MM.1S (cell line): ENCODE data around the gene ATP8B3.

Experiments
- EZH2 ChIP-seq: fragments of 300-600 bp; sonication (generic); optimal IDR thresholded peaks from 2 replicates; pipeline ENCODE3; 2017; ENCODE audit warnings: low read depth, mild to moderate bottlenecking, antibody characterized with exemption, low read length, mixed read lengths
- EZH2phosphoT487 ChIP-seq: fragments of 300-600 bp; sonication (generic); IDR thresholded peaks from 2 replicates; pipeline ENCODE4 v1.6.1; 2018; ENCODE audit warnings: antibody characterized with exemption, low read length
- TF ChIP-seq, protein P1 (sequence below): fragments of 300-600 bp; sonication (generic); IDR thresholded peaks from 2 replicates; pipeline ENCODE4 v1.5.1; 2016; ENCODE audit warnings: antibody characterized with exemption, low read length, mixed read lengths

DNA sequence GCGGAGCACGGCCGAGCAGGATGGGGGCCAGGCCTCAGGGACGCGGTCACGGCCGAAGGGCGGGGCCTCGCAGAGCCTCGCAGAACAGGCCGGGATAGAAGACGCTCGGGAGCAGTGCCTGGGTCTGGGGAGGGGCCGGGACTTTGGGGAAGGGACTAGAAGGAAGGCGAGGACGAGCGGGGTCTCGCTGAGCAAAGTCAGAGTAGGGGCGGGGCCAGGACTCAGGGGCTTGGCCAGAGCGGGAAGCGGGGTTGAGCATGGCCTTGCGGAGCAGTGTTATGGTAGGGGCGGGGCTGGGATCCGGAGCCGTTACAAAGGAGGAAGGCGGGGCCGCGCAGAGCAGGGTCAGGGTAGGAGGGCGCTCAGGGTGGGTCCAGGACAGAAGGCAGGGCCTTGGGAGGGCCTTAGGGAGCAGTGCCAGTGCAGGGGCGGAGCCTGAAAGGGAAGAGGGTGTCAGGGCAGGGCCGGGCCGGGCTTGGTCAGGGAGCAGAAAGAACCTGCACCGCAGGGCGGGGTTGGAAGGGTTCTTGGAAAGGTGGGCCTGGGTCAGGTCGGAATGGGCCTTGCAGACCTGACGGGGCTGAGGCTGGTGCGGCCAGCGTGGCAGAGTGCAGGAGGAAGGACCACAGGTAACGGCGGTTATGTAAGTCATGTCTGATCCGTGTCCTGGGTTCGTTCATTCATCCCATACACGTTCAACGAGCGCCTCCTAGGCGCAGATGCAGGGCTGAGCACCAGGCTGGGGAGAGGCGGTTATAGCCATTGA is 533 bp upstream of the ATP8B3 start:
- TF ChIP-seq, protein P1, sequence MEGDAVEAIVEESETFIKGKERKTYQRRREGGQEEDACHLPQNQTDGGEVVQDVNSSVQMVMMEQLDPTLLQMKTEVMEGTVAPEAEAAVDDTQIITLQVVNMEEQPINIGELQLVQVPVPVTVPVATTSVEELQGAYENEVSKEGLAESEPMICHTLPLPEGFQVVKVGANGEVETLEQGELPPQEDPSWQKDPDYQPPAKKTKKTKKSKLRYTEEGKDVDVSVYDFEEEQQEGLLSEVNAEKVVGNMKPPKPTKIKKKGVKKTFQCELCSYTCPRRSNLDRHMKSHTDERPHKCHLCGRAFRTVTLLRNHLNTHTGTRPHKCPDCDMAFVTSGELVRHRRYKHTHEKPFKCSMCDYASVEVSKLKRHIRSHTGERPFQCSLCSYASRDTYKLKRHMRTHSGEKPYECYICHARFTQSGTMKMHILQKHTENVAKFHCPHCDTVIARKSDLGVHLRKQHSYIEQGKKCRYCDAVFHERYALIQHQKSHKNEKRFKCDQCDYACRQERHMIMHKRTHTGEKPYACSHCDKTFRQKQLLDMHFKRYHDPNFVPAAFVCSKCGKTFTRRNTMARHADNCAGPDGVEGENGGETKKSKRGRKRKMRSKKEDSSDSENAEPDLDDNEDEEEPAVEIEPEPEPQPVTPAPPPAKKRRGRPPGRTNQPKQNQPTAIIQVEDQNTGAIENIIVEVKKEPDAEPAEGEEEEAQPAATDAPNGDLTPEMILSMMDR = peak; percentile 92
- TF ChIP-seq EZH2 = no peak
- no peak for TF ChIP-seq EZH2phosphoT487
